ENCODE data around the gene NFATC1.

Gene NFATC1

GRCh38 chr18:79360933-79361332 lies 34.8 kb upstream of the NFATC1 start:
- H4K20me1 ChIP-seq (ENCODE audit: insufficient read depth, low read length) = no peaks in the 10 kb centered on the region
- H3K27me3 ChIP-seq (ENCODE audit: low read depth, low read length) = no peaks in the 10 kb centered on the region
- H3K4me2 ChIP-seq (ENCODE audit: low read length) = no peak overlapping the region
- H3K9me3 ChIP-seq (ENCODE audit: insufficient read depth, low read length) = no peaks in the 10 kb centered on the region
- no peak for TF ChIP-seq EZH2phosphoT487 (IDR thresholded peaks at IDR 0.05; ENCODE audit: low read depth)
- TF ChIP-seq CTCF (IDR thresholded peaks at IDR 0.05; ENCODE audit: low read depth, low read length) = no peak
- H3K36me3 ChIP-seq (replicated peaks; ENCODE audit: low read depth, low read length) = peaks cover 51% of the 10 kb centered on the region
- no peak overlapping the region for H3K9ac ChIP-seq (ENCODE audit: low read length)
- H3K79me2 ChIP-seq (ENCODE audit: low read length) = no peaks in the 10 kb centered on the region
- H2AFZ ChIP-seq (ENCODE audit: low read depth, low read length) = no peak overlapping the region
- H3K4me3 ChIP-seq (ENCODE audit: low read length) = no peak overlapping the region
- H3K27ac ChIP-seq (ENCODE audit: low read length) = no peak overlapping the region
- peaks cover 8% of the 10 kb centered on the region for H3K4me1 ChIP-seq (ENCODE audit: low read length)

- Histone ChIP-seq H3K79me2 (ENCODE audit: low read length) (no peaks in the 10 kb centered on the region), H3K36me3 (replicated peaks; ENCODE audit: low read depth, low read length) (peaks cover 51% of the 10 kb centered on the region), H3K9me3 (ENCODE audit: insufficient read depth, low read length) (no peaks in the 10 kb centered on the region), H3K27ac (ENCODE audit: low read length) (no peak overlapping the region), H3K4me1 (ENCODE audit: low read length) (no peaks in the 10 kb centered on the region), H3K4me3 (ENCODE audit: low read length) (no peak overlapping the region), H4K20me1 (ENCODE audit: insufficient read depth, low read length) (no peaks in the 10 kb centered on the region), H3K4me2 (ENCODE audit: low read length) (no peak overlapping the region), H2AFZ (ENCODE audit: low read depth, low read length) (no peak overlapping the region), H3K27me3 (ENCODE audit: low read depth, low read length) (no peaks in the 10 kb centered on the region), H3K9ac (ENCODE audit: low read length) (no peak overlapping the region)
- TF ChIP-seq EZH2phosphoT487 (IDR thresholded peaks at IDR 0.05; ENCODE audit: low read depth) = no peak
- no peak for TF ChIP-seq CTCF (IDR thresholded peaks at IDR 0.05; ENCODE audit: low read depth, low read length)
Measured at GRCh38 chr18:79361766-79362522, 33.8 kb upstream of the NFATC1 start.

DNA sequence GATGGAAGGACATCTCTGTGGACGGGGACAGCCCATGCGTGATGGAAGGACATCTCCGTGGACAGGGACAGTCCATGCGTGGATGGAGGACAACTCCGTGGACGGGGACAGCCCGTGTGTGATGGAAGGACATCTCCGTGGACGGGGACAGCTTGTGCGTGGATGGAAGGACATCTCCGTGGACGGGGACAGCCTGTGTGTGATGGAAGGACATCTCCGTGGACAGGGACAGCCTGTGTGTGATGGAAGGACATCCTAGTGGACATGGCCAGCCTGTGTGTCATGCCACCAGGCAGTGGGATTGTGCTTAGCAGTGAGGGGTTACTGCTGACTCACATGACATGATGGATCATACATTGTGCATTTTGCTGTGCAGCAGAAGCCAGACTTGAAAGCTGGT lies 30.0 kb upstream of the NFATC1 start:
- no peak for TF ChIP-seq EZH2phosphoT487 (IDR thresholded peaks at IDR 0.05; ENCODE audit: low read depth)
- TF ChIP-seq CTCF (IDR thresholded peaks at IDR 0.05; ENCODE audit: low read depth, low read length) = no peak
- Histone ChIP-seq H3K9me3 (ENCODE audit: insufficient read depth, low read length) (no peaks in the 10 kb centered on the region), H3K4me3 (ENCODE audit: low read length) (no peak overlapping the region), H3K79me2 (ENCODE audit: low read length) (no peaks in the 10 kb centered on the region), H3K27me3 (ENCODE audit: low read depth, low read length) (no peaks in the 10 kb centered on the region), H4K20me1 (ENCODE audit: insufficient read depth, low read length) (no peaks in the 10 kb centered on the region), H3K36me3 (replicated peaks; ENCODE audit: low read depth, low read length) (peaks cover 39% of the 10 kb centered on the region), H3K4me2 (ENCODE audit: low read length) (no peak overlapping the region), H2AFZ (ENCODE audit: low read depth, low read length) (no peak overlapping the region), H3K27ac (ENCODE audit: low read length) (no peak overlapping the region), H3K4me1 (ENCODE audit: low read length) (no peaks in the 10 kb centered on the region), H3K9ac (ENCODE audit: low read length) (no peak overlapping the region)

GRCh38 chr18:79366177-79367094 lies 29.3 kb upstream of the NFATC1 start:
- Histone ChIP-seq H3K4me3 (ENCODE audit: low read length) (no peak overlapping the region), H3K27me3 (ENCODE audit: low read depth, low read length) (no peaks in the 10 kb centered on the region), H3K79me2 (ENCODE audit: low read length) (no peaks in the 10 kb centered on the region)

More at GRCh38 chr18:79366177-79367094, 29.3 kb upstream of the NFATC1 start:
- Histone ChIP-seq H3K36me3 (replicated peaks; ENCODE audit: low read depth, low read length) (peaks cover 32% of the 10 kb centered on the region), H3K27ac (ENCODE audit: low read length) (no peak overlapping the region), H3K9me3 (ENCODE audit: insufficient read depth, low read length) (no peaks in the 10 kb centered on the region), H3K9ac (ENCODE audit: low read length) (no peak overlapping the region), H2AFZ (ENCODE audit: low read depth, low read length) (no peak overlapping the region), H3K4me1 (ENCODE audit: low read length) (no peaks in the 10 kb centered on the region), H4K20me1 (ENCODE audit: insufficient read depth, low read length) (no peaks in the 10 kb centered on the region), H3K4me2 (ENCODE audit: low read length) (no peak overlapping the region)
- TF ChIP-seq CTCF (IDR thresholded peaks at IDR 0.05; ENCODE audit: low read depth, low read length) (no peak), EZH2phosphoT487 (IDR thresholded peaks at IDR 0.05; ENCODE audit: low read depth) (no peak)

Data from OCI-LY3 (cell line).